Occipital lobe (tissue), 2 donors: ENCODE data around the gene DIP2A. TPM values are rescaled to one million over a fixed set of nuclear protein-coding genes. Genes with fewer than 3 reads are reported as not detected.
"Not testable (repeated sequence)": the region's sequence is repeated elsewhere in the genome, so short reads cannot be mapped to it uniquely, and the experiment has no call there.

Experiments used
- DNase-seq: peaks from one replicate; lab custom pipeline; 2025; lab: John Stamatoyannopoulos, UW
- total RNA-seq: library from RNA; depleted of rRNA; stranded (reverse); fragments of >200 nt; gene quantifications from one replicate; pipeline ENCODE4 v1.2.3, GENCODE V29; 2014

Gene DIP2A
- total RNA-seq, 1 donor from 2014 or later = 26.8 TPM

DNA sequence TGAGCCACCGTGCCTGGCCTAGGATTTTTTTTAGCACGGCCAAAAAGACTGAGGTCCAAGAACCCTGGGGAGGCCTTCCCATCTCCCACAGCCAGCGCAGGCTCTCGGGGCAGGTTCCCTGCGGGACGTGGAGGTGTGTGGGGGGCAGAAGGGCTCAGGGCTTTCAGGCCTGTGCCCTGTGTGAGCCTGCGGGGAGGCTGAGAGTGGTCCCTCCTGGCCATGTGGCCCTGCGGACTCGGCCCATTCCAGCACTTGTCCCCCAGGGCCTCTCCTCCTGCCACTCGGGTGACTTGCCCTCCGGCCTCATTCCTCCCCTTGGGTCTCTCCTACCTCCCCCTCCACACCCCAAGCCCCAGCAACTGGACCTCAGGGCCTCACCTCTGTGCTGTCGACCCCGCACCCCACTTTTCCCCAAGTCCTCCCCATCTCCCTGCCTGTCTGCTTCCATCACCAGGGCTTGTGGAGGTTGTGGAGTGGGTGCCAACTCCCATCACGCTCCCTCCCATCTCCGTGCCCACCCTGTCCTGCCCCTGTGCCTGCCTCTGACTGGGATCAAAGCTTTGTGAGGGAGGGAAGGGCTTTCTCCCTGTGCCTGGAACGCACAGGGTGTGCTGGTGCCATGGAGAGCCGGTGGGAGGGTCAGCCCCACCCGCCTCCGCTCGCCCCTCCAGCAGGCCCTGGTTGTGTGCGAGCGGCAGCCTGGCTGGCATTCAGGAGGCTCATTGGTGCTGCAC is 32.2 kb upstream of the DIP2A start:
- no peak for DNase-seq

DNA sequence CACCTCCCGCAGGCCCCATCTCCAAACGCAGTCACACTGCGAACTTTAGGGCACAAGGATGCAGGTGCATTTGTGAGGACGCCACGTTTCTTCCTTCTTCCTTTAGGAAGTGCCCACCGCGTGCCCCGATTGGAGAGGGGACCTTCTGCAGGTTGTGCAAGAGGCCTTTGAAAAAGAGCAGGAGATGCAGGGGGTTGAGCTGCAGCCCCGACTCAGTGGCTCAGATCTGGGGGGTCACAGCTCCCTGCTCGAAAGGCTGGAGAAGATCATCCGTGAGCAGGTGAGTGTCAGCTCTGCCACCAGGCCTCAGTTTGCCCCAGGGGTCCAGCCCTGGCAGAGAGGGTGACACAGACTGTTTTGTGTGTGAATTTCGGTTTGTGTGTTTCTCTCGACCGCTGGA is 31.2 kb upstream of the DIP2A start:
- DNase-seq = no peak

DNA sequence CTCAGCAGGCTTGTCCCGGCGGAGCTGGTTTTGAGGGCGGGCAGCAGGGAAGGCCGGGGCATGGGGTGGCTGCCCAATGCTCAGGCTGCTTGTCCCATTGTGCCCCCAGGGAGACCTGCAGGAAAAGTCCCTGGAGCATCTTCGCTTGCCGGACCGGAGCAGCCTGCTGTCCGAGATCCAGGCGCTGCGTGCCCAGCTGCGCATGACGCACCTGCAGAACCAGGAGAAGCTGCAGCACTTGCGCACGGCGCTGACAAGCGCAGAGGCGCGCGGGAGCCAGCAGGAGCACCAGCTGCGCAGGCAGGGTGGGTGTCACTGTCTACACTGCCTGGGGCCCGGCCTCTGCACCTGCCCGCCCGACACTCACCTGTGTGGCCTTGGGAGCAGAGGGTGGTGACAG is 30.4 kb upstream of the DIP2A start:
- DNase-seq = no peak

DNA sequence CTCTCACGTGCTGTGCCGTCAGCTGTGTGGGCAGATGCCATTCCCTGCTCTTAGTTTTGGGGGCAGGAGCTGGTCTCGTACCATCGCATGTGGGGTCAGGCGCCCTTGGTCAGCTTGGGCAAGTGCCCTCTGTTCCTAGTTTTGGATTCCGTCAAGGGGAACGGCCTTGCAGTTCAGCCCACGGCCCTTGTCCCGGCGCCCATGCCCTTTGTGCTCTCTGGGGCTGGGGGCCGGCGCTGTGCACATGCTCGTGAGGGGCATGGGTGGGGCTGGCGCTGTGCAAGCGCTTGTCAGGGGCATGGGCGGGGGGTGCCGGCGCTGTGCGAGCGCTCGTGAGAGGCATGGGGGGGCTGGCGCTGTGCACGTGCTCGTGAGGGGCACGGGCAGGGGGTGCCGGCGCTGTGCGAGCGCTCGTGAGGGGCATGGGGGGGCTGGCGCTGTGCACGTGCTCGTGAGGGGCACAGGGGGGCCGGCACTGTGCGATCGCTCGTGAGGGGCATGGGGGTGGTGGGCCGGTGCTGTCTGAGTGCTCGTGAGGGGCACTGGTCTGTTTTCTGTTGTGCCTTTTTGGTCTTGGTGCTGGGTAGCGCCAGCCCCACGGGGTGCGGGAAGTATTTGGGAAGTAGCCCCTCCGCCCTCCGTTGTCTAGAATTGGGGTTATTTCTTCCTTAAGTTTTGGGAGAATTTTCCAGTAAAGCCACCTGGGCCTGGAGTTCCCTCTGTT is 29.5 kb upstream of the DIP2A start:
- DNase-seq = no peak

DNA sequence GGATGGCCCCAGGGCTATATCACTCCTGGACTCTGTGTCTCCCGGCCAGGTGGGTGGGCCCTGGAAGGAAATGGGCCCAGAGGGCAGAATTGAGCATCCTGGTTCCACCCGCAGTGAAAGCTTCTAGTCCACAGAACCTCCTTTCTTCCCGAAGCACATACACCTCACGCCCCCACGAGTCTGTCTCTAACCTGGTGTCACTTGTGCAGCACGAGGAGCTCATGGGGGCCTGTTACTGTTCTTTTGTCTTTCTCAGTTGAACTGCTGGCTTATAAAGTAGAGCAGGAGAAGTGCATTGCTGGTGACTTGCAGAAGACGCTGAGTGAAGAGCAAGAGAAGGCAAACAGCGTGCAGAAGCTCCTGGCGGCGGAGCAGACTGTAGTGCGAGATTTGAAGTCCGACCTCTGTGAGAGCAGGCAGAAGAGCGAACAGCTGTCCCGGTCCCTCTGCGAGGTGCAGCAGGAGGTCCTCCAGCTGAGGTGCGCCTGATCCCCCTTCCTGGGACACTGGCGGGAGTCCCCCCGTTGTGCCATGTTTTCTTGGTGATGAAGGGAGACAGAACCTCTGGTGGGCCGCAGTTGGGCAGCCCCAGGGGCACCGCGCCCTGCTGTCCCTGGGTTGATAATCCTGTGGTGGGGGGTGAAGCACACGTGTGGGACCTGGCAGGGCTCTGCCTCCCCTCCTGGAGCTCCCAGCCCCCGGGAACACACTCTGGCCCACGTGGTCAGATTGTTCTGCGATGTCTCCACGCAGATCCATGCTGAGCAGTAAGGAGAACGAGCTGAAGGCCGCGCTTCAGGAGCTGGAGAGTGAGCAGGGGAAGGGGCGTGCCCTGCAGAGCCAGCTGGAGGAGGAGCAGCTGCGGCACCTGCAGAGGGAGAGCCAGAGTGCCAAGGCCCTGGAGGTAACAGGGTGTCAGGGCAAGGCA is 28.7 kb upstream of the DIP2A start:
- no peak for DNase-seq

DNA sequence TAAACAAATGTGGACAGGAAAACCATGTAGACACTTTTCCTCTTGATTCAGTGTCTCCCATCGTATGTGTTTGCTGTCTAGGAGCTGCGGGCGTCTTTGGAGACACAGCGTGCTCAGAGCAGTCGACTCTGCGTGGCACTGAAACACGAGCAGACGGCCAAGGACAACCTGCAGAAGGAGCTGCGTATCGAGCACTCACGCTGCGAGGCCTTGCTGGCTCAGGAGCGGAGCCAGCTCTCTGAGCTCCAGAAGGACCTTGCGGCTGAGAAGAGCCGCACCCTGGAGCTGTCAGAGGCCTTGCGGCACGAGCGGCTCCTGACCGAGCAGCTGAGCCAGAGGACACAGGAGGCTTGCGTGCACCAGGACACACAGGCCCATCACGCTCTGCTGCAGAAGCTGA is 27.2 kb upstream of the DIP2A start:
- DNase-seq = no peak

DNA sequence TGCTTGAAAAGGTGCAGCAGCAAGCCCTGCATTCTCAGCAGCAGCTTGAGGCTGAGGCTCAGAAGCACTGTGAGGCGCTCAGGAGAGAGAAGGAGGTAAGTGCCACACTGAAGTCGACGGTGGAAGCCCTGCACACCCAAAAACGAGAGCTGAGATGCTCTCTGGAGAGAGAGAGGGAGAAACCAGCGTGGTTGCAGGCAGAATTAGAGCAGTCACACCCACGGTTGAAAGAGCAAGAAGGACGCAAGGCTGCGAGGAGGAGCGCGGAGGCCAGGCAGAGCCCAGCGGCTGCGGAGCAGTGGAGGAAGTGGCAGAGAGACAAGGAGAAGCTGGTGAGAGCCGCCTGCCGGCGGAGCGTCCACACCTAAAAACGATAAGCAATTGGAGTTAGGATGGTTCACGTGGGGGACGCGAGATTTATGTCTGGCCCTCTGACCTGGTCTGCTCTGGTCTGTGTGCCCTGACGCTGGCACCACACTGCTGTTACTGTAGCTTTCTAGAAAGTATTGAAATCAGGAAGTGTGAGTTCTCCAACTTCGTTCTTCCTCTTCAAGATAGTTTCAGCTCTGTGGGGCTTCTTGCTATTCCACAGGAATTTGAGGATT is 26.7 kb upstream of the DIP2A start:
- peak; percentile 32 for DNase-seq

DNA sequence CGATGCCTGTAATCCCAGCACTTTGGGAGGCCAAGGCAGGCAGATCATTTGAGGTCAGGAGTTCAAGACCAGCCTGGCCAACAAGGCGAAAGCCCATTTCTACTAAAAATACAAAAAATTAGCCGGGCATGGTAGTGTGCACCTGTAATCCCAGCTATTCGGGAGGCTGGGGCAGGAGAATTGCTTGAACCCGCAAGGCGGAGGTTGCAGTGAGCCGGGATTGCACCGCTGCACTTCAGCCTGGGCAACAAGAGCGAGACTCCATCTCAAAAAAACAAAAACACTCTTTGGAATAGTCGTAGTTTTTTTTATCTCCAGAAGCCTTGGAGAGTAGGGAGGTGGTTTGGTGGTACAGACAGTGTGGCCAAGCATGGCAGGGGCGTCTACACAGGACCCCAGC is 25.6 kb upstream of the DIP2A start:
- DNase-seq = not testable (repeated sequence)

DNA sequence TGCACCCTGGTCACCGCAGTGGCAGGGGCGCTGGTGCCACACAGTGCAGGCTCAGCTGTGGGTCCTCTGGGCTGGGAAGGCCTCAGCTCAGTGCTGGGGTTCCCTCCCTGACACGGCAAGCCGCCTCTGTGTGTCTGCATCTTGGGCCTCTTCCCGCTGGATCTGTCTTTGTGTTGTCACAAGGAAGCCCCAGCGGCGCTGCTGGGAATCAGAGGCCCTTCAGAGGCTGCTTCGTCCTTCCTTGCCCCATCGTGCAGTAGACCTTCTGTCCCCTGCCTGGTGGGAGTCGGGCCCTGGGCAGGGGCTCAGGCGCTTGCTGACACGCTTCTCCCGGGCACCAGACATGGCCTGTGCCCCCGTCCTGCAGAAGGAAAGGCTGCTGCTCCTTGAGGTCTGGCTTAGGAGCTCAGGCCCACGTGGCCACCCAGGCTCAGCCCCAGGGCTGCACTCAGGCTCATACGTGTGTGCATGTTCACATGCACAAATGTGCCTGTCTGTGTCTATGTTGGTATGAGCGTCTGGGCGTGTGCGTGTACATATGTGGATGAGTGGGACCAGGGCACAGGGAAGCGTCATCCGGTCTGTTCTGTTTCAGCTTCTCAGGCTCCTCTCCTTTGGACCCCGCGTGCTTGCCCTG is 24.3 kb upstream of the DIP2A start:
- DNase-seq = no peak

DNA sequence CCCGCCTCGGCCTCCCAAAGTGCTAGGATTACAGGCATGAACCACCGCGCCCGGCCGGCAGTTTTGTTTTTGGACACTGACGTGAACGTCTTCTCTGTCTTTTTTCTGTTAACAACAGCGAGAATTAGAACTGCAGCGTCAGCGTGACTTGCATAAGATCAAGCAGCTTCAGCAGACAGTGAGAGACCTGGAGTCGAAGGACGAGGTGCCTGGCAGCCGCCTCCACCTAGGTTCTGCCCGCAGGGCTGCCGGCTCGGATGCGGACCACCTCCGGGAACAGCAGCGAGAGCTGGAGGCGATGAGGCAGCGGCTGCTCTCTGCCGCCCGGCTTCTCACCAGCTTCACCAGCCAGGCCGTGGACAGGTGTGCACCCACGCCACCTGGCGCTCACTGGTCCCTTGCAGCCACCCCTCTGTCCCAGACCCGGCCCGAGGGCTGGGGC is 22.9 kb upstream of the DIP2A start:
- no peak for DNase-seq

DNA sequence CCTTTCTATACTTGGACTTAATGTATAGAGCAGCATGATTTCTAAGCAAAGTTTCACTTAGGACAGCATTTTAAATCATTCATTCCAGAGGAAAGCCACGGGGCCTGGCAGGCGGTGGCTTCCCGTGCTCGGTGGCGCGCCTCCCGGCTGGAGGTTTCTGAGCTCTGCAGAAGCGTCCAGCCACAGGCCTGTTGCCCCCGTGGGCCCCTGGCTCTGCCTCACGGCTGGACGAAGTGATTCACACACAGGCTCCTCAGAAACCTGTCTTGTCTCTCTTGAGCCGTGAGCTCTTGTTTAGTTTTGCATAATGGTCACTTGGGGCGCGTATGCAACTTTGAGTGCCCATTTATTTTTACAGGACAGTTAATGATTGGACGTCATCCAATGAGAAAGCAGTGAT is 22.1 kb upstream of the DIP2A start:
- DNase-seq = no peak

DNA sequence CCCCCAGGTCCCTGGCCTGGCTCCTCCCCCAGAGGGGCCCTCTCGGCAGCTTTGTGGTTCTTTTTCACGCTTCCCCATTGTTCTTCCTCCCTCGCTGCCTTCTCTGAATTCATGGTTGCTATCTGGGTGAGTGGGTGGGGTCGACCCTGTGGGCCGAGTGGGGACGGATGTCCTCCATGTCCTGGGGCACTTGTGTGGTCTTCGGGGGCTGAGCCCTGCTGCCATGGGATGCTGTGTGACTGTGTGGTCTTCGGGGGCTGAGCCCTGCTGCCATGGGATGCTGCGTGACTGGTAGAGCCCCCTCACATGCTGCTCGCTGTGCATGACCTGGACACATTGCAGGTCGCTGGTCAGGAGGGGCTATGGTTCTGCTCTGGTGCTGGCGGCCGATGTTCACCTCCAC is 21.6 kb upstream of the DIP2A start:
- no peak for DNase-seq

DNA sequence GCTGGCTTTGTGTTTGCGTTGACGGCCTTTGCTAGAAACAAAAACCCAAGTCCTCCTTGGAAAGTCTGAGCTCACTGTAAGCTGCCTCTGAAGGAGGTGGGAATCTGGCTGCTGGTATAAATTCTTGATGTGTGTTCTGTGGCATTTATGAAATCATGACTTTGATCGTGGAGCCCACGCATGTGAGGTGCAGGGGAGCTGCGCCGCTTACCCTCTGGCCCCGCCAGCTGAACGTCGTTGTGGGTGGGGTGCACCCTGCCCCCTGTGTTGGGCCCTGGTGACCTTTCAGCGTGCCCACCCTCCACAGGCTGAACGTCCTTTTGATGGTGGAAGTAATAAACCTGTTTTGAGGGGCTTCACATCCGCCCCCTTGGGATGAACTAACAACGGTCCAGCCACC is 21.2 kb upstream of the DIP2A start:
- DNase-seq = no peak

DNA sequence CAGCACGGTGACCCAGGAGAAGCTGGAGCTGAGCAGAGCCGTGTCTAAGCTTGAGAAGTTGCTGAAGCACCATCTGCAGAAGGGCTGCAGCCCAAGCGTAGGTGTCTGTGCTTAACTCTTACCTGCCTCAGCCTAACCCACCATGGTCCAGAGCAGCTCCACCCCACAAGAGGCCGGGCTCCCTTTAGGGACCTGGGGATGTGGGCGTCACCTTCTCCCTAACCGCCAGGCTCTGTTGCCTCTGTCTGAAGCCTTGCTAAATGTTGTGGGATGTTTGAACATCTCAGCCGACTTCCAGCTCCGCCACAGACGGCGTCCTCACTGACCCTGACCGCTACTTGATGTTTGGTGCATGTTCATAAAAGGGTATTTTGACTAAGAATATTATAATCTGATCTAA is 20.4 kb upstream of the DIP2A start:
- no peak for DNase-seq

DNA sequence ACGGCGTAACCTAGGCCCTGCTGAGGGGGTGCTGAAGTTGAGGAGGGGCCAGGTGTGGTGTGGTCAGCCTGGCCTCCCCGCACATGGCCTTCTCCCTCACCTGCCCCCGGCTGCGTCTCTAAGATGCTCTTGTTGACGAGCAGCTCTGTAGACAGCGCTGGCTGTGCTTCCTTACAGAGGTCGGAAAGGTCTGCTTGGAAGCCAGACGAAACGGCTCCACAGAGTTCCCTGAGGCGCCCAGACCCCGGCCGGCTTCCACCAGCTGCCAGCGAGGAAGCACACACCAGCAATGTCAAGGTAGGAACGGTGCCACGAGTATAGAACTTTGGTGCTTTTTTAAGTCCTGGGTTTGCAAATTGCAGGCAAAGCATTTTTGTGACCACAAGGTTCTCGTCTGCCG is 18.8 kb upstream of the DIP2A start:
- no peak for DNase-seq

DNA sequence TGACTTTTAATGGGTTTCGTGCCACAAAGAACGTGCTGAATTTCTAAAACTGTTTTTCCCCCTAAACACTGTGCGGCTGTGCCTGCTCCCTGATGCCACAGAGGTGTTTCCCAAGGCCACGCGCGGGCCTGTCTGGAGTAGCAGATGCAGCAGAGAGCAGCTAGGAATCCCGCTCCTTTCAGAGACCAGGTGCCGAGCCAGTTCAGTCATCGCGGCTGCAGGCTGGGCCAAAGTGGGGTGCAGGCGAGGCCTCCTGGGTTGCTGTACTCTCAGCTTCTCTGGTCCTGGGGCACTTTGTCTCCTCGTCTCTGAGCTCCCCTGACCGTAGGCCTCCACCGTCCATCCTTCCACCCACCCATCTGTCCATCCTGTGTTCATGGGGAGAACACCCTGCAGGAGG is 17.4 kb upstream of the DIP2A start:
- DNase-seq = no peak

DNA sequence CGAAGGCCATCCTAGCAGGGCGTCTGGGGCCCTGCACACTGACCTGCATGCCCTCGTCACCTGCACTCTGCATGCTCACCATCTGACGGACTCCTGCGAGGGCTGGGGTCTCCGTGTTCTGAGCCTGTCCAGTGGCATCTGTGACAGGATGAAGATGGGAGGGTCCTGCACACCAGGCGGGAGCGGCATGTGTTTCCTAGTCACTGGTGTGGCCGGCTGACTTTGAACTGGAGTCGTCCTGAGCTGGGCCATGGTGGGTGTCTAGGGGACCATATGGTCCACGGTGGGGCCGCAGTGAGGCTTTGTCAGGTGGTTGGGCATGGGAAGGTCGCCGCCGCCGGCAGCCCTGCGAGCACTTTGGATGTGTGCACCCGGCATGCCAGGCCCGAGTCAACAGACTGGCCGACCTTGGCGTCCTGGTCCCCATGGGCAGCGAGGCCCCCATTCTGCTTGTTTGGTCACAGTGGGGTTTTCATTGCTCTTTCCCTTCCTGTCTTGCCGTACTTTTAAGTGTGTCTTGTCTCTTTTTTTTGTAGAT is 16.7 kb upstream of the DIP2A start:
- no peak for DNase-seq

DNA sequence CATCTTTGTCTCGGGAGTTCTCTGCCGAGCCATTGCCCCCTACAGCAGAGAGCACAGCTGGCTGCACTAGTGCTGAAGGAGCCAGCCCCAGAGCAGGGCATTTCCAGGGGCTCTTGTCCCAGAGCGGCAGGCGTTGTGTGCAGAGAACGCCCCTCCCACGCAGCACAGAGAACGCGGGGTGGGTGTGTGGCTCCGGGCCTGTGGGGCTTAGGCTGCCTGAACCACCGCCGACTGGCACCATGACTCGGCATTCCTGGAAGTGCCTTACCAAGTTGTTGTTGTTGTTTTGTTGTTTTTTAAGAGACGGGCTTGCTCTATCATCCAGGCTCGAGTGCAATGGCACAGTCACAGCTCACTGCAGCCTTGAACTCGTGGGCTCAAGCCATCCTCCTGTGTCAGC is 15.8 kb upstream of the DIP2A start:
- DNase-seq = peak; percentile 30

DNA sequence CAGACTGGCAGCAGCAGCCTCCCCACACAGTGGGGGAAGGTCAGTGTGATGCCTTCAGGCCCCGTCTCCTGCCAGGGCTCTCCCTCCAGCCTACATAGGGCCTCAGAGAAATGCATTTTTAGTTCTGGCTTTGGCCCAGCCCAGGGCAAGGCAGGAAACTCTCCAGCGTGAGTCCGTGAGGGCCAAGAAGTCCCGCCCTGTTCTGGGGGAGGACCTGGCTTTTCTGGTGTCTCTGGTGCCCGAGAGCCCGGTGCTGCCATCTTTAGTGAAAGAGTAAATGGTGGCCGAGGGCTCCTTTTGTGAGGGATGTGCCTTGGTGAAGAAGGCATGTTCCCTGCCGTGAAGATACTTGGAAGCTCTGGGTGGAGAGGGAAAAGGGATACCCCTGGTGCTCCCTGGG is 14.8 kb upstream of the DIP2A start:
- DNase-seq = no peak

DNA sequence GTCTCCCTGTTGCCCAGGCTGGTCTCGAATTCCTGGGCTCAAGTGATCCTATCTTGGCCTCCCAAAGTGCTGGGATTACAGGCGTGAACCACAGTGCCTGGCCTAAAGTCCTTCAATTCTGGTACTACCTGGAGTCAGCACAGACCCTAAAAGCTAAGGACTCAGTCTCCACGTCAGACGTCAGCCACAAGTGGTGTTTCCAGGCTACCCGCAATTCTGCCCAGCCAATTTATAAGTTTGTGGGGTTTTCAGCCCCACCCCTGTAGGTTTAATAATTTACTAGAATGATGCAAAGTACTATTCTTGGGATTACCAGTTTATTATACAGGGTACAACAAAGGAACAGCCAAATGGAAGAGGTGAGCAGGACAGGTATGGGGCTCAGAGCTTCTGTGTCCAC is 10.6 kb upstream of the DIP2A start:
- DNase-seq = no peak

DNA sequence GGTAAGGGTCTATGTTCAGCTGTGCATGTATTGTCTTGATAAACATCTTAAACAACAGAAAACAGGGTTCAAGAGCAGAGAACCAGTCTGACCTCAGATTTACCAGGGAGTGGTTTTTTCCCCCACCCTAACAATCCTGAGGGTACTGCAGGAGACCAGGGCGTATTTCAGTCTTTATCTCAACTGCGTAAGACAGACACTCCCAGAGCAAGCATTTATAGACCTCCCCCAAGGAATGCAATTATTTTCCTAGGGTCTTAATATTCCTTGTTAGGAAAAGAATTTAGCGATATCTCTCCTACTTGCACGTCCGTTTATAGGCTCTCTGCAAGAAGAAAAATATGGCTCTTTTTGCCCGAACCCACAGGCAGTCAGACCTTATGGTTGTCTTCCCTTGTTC is 9.8 kb upstream of the DIP2A start:
- not testable (repeated sequence) for DNase-seq
